A673 (cell line): ENCODE results near the gene KIT.

Experiments used
- CTCF ChIP-seq: fragments of 300-800, 200-600 bp; sonication (generic); conservative IDR thresholded peaks from 2 replicates; pipeline ENCODE4 v1.5.1; 2017; ENCODE audit warnings: low read depth, mild to moderate bottlenecking, antibody characterized with exemption, low read length, moderate library complexity, mixed read lengths
- EZH2 ChIP-seq: fragments of 200-600 bp; sonication (generic); IDR thresholded peaks from 2 replicates; pipeline ENCODE4 v1.6.1; 2017; ENCODE audit warnings: borderline replicate concordance, low read depth, mild to moderate bottlenecking, mixed read lengths, antibody characterized with exemption, low read length; ENCODE audit not compliant: poor library complexity, severe bottlenecking

- TF ChIP-seq CTCF (no peak), EZH2 (no peak)
These were observed 3.0 kb upstream of the KIT start for GRCh38 chr4:54654753-54655152.
